PC-3 (cell line): ENCODE results near the gene LLGL2. TPM values are rescaled to one million over a fixed set of nuclear protein-coding genes. Genes with fewer than 3 reads are reported as not detected.
A peak's percentile ranks its signal among the peaks of the same experiment; 100 is the strongest.

Source experiments
- ATAC-seq: fragments of 200-7000 bp; cut with Tn5 transposase; 2 replicates; pipeline ENCODE4 v1.9.1; 2020; ENCODE audit warnings: mild to moderate bottlenecking, moderate library complexity
- BruUV-seq: library from RNA; stranded (reverse); fragments of 400-500 nt; replicated peaks from 2 replicates; lab custom pipeline; 2021; lab: Mats Ljungman, UMichigan
- CTCF ChIA-PET: fragments of 300-600 bp; sonication (Branson Sonifier 250); formaldehyde crosslinking; loops from one replicate; lab custom pipeline; 2022; ENCODE audit warnings: antibody characterized with exemption; lab: Charles Lee
- POLR2A ChIA-PET: fragments of 300-600 bp; sonication (Branson Sonifier 250); formaldehyde crosslinking; loops from one replicate; lab custom pipeline; 2022; ENCODE audit warnings: antibody characterized with exemption; ENCODE audit not compliant: unreplicated experiment; lab: Charles Lee
- DNase-seq: peaks from one replicate; pipeline ENCODE4 v3.0.0-alpha.2; 2015
- H2AFZ ChIP-seq: fragments of 300-600 bp; sonication (generic); 2 replicates; pipeline ENCODE4 v1.6.0; 2016; ENCODE audit warnings: antibody characterized with exemption, low read length
- H3F3A ChIP-seq: fragments of 300-600 bp; sonication (generic); one replicate; pipeline ENCODE4 v1.6.0; 2017; ENCODE audit warnings: antibody characterized with exemption, low read length, control low read depth, mild to moderate bottlenecking; ENCODE audit not compliant: unreplicated experiment
- H3K27ac ChIP-seq: fragments of 300-600 bp; sonication (generic); 2 replicates; pipeline ENCODE4 v1.5.1; 2016; ENCODE audit warnings: mild to moderate bottlenecking, low read length
- H3K27me3 ChIP-seq: fragments of 300-600 bp; sonication (generic); 2 replicates; pipeline ENCODE4 v1.6.1; 2016; ENCODE audit warnings: low read length, mixed read lengths
- H3K36me3 ChIP-seq: fragments of 300-600 bp; sonication (generic); 2 replicates; pipeline ENCODE4 v1.6.1; 2016; ENCODE audit warnings: low read depth, mixed run types, low read length, mixed read lengths
- H3K4me1 ChIP-seq: fragments of 300-600 bp; sonication (generic); 2 replicates; pipeline ENCODE4 v1.5.1; 2016; ENCODE audit warnings: low read length; ENCODE audit not compliant: insufficient read depth
- H3K4me2 ChIP-seq: fragments of 300-600 bp; sonication (generic); 2 replicates; pipeline ENCODE4 v1.6.0; 2016; ENCODE audit warnings: low read length
- H3K4me3 ChIP-seq: fragments of 300-600 bp; sonication (generic); 2 replicates; pipeline ENCODE4 v1.5.1; 2016; ENCODE audit warnings: mild to moderate bottlenecking, low read length, mixed read lengths
- H3K79me2 ChIP-seq: fragments of 300-600 bp; sonication (generic); 2 replicates; pipeline ENCODE4 v1.6.1; 2017; ENCODE audit warnings: low read length, mixed read lengths
- H3K9ac ChIP-seq: fragments of 300-600 bp; sonication (generic); 2 replicates; pipeline ENCODE4 v1.6.0; 2016; ENCODE audit warnings: mild to moderate bottlenecking, low read length
- H3K9me2 ChIP-seq: fragments of 300-600 bp; sonication (generic); replicated peaks from 2 replicates; pipeline ENCODE4 v1.6.1; 2016; ENCODE audit warnings: mixed run types, low read length, mixed read lengths
- H3K9me3 ChIP-seq: fragments of 300-600 bp; sonication (generic); 2 replicates; pipeline ENCODE4 v1.6.1; 2016; ENCODE audit warnings: low read length, mixed read lengths
- H4K20me1 ChIP-seq: fragments of 300-600 bp; sonication (generic); 2 replicates; pipeline ENCODE4 v1.6.1; 2016; ENCODE audit warnings: low read length, mixed read lengths
- CTCF ChIP-seq: fragments of 300-600 bp; sonication (generic); conservative IDR thresholded peaks from 2 replicates; pipeline ENCODE4 v1.5.1; 2017; ENCODE audit warnings: antibody characterized with exemption, low read depth, mild to moderate bottlenecking, low read length
- EZH2 ChIP-seq: fragments of 300-600 bp; sonication (generic); IDR thresholded peaks from one replicate; pipeline ENCODE4 v1.6.1; 2017; ENCODE audit warnings: antibody characterized with exemption, mild to moderate bottlenecking, low read length; ENCODE audit not compliant: unreplicated experiment
- EZH2phosphoT487 ChIP-seq: fragments of 300-600 bp; sonication (generic); IDR thresholded peaks from 2 replicates; pipeline ENCODE4 v1.6.1; 2018; ENCODE audit warnings: mild to moderate bottlenecking, antibody characterized with exemption, low read length, borderline replicate concordance
- intact Hi-C: fragments of 100-400 bp; cut with micrococcal nuclease; formaldehyde crosslinking; loops from 2 replicates; pipeline ENCODE4 v1.9.0; 2023
- total RNA-seq: library from RNA; depleted of rRNA; stranded (reverse); fragments of >200 nt; gene quantifications from 2 replicates; pipeline ENCODE4 v1.2.3, GENCODE V29; 2014

Gene LLGL2
- total RNA-seq, 1 experiment from 2014 or later: 92.9 TPM

GRCh38 chr17:75559958-75560533 lies 34.5 kb downstream of the LLGL2 start:
- H3K79me2 ChIP-seq: no peaks in the 10 kb centered on the region

GRCh38 chr17:75561927-75562603 lies 36.6 kb downstream of the LLGL2 start:
- Histone ChIP-seq H3K36me3 (peaks cover 13% of the 10 kb centered on the region; the same call in 1 of the 2 replicates), H3K27me3 (no peaks in the 10 kb centered on the region), H3K4me2 (peak overlapping the region; percentile 9; the same call in 1 of the 2 replicates), H3K9me3 (no peaks in the 10 kb centered on the region), H3K9ac (no peak overlapping the region), H3K9me2 (no peaks in the 10 kb centered on the region), H2AFZ (no peak overlapping the region), H3K4me1 (peaks cover 40% of the 10 kb centered on the region), H4K20me1 (0 out of 2 replicates have a peak, but pooled peaks cover 4% of the 10 kb centered on the region), H3K4me3 (no peak overlapping the region), H3K27ac (no peak overlapping the region), H3F3A (no peaks in the 10 kb centered on the region), H3K79me2 (no peaks in the 10 kb centered on the region)
- ChIA-PET CTCF (no interaction called here), POLR2A (interaction anchor here (0.7 kb wide), 1 partner anchor 1124 kb away, joined by 4 read pairs; no protein-coding TSS in a partner anchor)
- TF ChIP-seq CTCF (no peak; the same call in 1 of the 2 replicates), EZH2phosphoT487 (no peak), EZH2 (no peak)
- intact Hi-C loops: loop anchor here (2.0 kb wide), 1 partner anchor 45 kb away; the partner anchor contains the start of gene TSEN54
- DNase-seq (peak; percentile 73), ATAC-seq (peak; percentile 55)
- BruUV-seq: no TSS peak

More at GRCh38 chr17:75559958-75560533, 34.5 kb downstream of the LLGL2 start:
- H3K9ac ChIP-seq: no peak overlapping the region
- H3K4me3 ChIP-seq: no peak overlapping the region
- DNase-seq (no peak), ATAC-seq (no peak; the same call in 1 of the 2 replicates)
- H3K27ac ChIP-seq: no peak overlapping the region
- TF ChIP-seq EZH2phosphoT487 (no peak), EZH2 (no peak), CTCF (no peak)
- BruUV-seq: no TSS peak
- no peaks in the 10 kb centered on the region for H4K20me1 ChIP-seq
- CTCF ChIA-PET: interaction anchor here (0.6 kb wide), 2 partner anchors 33 to 35 kb away, joined by 3 to 12 read pairs; no protein-coding TSS in a partner anchor
- H2AFZ ChIP-seq: no peak overlapping the region
- no peaks in the 10 kb centered on the region for H3K9me2 ChIP-seq
- no peaks in the 10 kb centered on the region for H3F3A ChIP-seq
- intact Hi-C loops: no loop called here
- H3K4me2 ChIP-seq: no peak overlapping the region
- H3K9me3 ChIP-seq: no peaks in the 10 kb centered on the region
- POLR2A ChIA-PET: no interaction called here
- peaks cover 43% of the 10 kb centered on the region for H3K4me1 ChIP-seq
- peaks cover 9% of the 10 kb centered on the region; the same call in 1 of the 2 replicates for H3K36me3 ChIP-seq
- no peaks in the 10 kb centered on the region for H3K27me3 ChIP-seq
